Uterus (tissue), 2 donors: ENCODE measurements around the gene EXOSC5.

ENCODE experiments used
- POLR2A ChIP-seq, 2 donors: fragments of 450-650 bp; IDR thresholded peaks; one replicate each; pipeline ENCODE4 v1.6.1; 2016; ENCODE audit warnings: antibody characterized with exemption in 2 of 2, mild to moderate bottlenecking in 1 of 2, moderate library complexity in 1 of 2
- TF ChIP-seq, protein P1 (sequence below), 4 experiments: fragments of 200-600 bp in 2 of 4; fragments of 450-650 bp in 2 of 4; sonication (generic) in 2 of 4; IDR thresholded peaks; one replicate each; pipeline ENCODE4 v1.5.1; 2016 to 2019; ENCODE audit warnings: antibody characterized with exemption in 4 of 4, mild to moderate bottlenecking in 2 of 4, moderate library complexity in 1 of 4

DNA sequence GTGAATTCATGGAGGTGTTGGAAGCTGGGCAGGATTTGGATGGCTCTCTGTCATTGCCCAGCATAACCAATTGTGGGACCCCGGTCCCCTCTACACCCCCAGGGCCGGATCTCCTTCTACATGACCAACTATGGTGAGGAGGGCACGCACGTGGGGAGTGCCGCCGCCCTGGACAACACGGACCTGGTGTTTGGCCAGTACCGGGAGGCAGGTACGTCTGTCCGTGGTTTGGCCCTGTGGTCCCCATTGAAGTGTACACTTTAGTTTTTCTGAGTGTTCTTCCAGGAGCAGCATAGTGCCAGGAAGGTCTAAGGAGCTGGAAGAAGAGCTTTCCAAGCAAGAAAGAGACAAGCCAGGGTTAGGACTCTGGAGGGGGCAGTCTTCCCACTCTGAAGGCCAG is 16.8 kb upstream of the EXOSC5 start:
- TF ChIP-seq, protein P1, sequence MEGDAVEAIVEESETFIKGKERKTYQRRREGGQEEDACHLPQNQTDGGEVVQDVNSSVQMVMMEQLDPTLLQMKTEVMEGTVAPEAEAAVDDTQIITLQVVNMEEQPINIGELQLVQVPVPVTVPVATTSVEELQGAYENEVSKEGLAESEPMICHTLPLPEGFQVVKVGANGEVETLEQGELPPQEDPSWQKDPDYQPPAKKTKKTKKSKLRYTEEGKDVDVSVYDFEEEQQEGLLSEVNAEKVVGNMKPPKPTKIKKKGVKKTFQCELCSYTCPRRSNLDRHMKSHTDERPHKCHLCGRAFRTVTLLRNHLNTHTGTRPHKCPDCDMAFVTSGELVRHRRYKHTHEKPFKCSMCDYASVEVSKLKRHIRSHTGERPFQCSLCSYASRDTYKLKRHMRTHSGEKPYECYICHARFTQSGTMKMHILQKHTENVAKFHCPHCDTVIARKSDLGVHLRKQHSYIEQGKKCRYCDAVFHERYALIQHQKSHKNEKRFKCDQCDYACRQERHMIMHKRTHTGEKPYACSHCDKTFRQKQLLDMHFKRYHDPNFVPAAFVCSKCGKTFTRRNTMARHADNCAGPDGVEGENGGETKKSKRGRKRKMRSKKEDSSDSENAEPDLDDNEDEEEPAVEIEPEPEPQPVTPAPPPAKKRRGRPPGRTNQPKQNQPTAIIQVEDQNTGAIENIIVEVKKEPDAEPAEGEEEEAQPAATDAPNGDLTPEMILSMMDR (IDR thresholded peaks at IDR 0.05), result no peak
- no peak for TF ChIP-seq POLR2A (IDR thresholded peaks at IDR 0.05)
